ENCODE results near the gene ZNF695.

Gene ZNF695

DNA sequence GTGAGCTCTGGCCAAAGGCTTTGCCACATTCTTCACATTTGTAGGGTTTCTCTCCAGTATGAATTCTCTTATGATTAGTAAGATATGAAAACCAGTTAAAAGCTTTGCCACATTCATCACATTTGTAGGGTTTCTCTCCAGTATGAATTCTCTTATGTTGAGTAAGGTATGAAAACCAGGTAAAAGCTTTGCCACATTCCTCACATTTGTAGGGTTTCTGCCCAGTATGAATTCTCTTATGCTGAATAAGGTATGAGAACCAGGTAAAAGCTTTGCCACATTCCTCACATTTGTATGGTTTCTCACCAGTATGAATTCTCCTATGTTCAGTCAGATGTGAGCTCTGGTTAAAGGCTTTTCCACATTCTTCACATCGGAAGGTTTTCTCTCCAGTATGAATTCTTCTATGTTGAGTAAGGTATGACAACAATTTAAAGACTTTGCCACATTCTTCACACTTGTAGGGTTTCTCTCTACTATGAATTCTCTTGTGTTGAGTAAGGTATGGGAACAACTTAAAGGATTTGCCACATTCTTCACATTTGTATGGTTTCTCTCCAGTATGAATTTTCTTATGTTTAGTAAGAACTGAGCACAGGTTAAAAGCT, 20.7 kb downstream of the ZNF695 start:
- no peak overlapping the region for H3K4me3 ChIP-seq (ENCODE audit: low read depth, low read length)
- no peak for DNase-seq (ENCODE audit: low read depth)
- TF ChIP-seq, protein P1, sequence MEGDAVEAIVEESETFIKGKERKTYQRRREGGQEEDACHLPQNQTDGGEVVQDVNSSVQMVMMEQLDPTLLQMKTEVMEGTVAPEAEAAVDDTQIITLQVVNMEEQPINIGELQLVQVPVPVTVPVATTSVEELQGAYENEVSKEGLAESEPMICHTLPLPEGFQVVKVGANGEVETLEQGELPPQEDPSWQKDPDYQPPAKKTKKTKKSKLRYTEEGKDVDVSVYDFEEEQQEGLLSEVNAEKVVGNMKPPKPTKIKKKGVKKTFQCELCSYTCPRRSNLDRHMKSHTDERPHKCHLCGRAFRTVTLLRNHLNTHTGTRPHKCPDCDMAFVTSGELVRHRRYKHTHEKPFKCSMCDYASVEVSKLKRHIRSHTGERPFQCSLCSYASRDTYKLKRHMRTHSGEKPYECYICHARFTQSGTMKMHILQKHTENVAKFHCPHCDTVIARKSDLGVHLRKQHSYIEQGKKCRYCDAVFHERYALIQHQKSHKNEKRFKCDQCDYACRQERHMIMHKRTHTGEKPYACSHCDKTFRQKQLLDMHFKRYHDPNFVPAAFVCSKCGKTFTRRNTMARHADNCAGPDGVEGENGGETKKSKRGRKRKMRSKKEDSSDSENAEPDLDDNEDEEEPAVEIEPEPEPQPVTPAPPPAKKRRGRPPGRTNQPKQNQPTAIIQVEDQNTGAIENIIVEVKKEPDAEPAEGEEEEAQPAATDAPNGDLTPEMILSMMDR (IDR thresholded peaks at IDR 0.05; ENCODE audit: low read depth, low read length, missing control alignments) = no peak

DNA sequence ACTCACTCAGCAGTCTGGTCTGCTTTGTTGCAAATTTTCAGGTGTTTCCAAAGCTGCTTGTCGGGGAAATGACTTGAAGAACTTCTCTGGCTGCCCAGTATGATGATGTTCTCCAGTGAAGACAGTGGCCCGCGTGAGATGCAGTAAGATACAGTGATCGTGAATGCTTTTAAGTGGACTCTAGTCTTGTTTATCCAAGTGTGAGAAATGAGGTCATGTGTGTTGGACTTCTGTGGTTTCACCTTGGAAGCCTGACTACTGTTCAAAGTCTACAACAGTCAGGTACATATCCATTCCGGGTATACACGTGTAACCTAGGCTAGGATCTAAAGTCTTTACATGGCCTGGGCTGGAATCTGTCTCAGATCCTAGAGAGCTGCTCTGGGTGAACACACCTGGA, 29.1 kb downstream of the ZNF695 start:
- H3K4me3 ChIP-seq (ENCODE audit: low read depth, low read length) = no peak overlapping the region
- no peak for DNase-seq (ENCODE audit: low read depth)
- TF ChIP-seq, protein P1 (IDR thresholded peaks at IDR 0.05; ENCODE audit: low read depth, low read length, missing control alignments) = no peak

DNA sequence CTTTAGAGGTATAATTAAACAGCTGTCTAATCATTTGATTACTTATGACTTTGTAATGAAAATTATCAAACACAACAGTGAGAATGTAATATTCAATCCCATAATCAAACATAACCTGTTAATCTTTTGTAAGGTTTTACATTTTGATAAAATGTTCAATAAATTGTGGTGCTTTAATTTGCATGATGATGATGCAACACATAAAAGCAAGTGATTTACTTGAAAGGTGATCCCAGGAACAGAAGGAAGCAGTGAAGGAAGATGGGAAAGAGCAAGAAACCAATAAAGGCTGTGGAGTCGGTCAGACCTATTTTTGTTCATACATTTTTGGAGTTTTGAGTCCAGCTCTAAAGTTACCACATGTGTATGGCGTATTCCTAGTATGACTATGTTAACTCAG, 29.6 kb downstream of the ZNF695 start:
- H3K4me3 ChIP-seq (ENCODE audit: low read depth, low read length) = no peak overlapping the region
- no peak for DNase-seq (ENCODE audit: low read depth)
- TF ChIP-seq, protein P1 (IDR thresholded peaks at IDR 0.05; ENCODE audit: low read depth, low read length, missing control alignments) = no peak

DNA sequence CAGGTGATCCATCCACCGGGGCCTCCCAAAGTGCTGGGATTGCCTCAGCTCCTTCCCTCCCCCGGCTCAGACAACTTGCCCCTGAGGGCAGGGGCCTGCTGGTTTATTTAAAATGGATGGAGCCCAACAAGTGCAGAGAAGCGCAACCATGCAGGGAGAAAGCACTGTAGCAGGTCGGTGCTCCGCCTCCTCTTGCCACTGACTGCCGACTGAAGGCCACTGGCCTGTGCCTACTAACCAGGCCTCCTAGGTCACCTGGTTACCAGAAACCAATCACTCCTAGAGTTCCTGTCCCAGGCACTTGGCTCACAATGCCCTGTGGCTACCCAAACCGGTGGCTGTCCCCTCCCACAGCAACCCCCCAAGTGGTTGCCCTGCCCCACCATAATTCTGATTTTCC, 35.9 kb downstream of the ZNF695 start:
- TF ChIP-seq, protein P1 (IDR thresholded peaks at IDR 0.05; ENCODE audit: low read depth, low read length, missing control alignments) = no peak
- no peak for DNase-seq (ENCODE audit: low read depth)
- H3K4me3 ChIP-seq (ENCODE audit: low read depth, low read length) = no peak overlapping the region

DNA sequence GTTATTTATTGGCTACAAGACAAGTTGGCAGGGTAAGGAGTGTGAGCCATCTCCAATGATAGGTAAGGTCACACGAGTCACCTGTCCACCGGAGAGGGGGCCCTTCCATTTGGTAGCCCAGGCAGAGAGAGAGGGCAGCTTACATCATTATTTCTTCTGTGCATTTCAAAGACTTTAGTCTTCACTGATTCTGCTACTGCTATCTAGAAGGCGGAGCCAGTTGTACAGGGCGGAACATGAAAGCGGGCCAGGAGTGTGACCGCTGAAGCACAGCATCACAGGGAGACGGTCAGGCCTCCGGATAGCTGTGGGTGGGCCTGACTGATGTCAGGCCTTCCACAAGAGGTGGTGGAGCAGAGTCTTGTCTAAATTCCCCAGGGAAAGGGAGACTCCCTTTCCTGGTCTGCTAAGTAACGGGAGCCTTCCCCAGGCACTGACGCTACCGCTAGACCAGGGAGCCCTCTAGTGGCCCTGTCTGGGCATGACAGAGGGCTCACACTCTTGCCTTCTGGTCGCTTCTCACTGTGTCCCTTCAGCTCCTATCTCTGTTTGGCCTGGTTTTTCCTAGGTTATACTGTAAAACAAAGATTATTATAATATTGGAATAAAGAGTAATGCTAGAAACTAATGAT, 36.7 kb downstream of the ZNF695 start:
- no peak overlapping the region for H3K4me3 ChIP-seq (ENCODE audit: low read depth, low read length)
- DNase-seq (ENCODE audit: low read depth) = no peak

DNA sequence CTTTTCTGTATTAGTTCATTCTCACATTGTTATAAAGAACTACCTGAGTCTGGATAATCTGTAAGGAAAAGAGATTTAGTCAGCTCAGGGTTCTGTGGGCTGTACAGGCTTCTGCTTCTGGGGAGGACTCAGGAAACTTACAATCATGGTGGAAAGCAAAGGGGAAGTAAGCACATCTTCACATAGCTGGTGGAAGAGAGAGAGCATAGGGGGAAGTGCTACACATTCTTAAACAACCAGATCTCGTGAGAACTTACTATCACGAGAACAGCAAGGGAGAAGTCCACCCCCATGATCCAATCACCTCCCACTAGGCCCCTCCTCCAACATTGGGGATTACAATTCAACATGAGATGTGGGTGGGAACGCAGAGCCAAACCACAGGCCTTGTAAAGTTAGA, 38.2 kb downstream of the ZNF695 start:
- H3K4me3 ChIP-seq (ENCODE audit: low read depth, low read length) = no peak overlapping the region
- no peak for DNase-seq (ENCODE audit: low read depth)
- TF ChIP-seq, protein P1 (IDR thresholded peaks at IDR 0.05; ENCODE audit: low read depth, low read length, missing control alignments) = no peak

More for the DNA sequence above, 36.7 kb downstream of the ZNF695 start:
- TF ChIP-seq, protein P1 (IDR thresholded peaks at IDR 0.05; ENCODE audit: low read depth, low read length, missing control alignments) = peak; percentile 82

DNA sequence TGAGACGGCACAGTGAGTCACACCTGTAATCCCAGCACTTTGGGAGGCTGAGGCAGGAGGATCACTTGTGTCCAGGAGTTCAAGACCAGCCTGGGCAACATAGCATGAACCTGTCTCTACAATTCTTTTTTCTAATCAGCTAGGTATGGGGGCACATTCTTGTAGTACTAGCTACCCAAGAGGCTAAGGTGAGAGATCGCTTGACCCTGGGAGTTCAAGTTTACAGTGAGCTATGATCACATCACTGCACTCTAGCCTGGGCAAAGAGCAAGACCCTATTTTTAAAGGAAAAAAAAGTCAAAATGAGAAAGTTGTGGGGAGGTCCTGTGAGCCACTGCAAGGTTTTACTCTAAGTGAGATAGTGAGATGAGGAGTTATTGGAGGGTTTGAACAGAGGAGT, 41.4 kb downstream of the ZNF695 start:
- DNase-seq (ENCODE audit: low read depth) = no peak
- TF ChIP-seq, protein P1 (IDR thresholded peaks at IDR 0.05; ENCODE audit: low read depth, low read length, missing control alignments) = no peak
- no peak overlapping the region for H3K4me3 ChIP-seq (ENCODE audit: low read depth, low read length)
